ENCODE measurements around the gene HMHB1.
"Not testable (repeated sequence)": the region's sequence is repeated elsewhere in the genome, so short reads cannot be mapped to it uniquely, and the experiment has no call there.

The HMHB1 gene

GRCh38 chr5:143801252-143801939 lies 10.6 kb upstream of the HMHB1 start:
- no peak for DNase-seq (ENCODE audit: low read depth)

GRCh38 chr5:143805861-143806260 lies 6.1 kb upstream of the HMHB1 start:
- no peak for DNase-seq (ENCODE audit: low read depth)

- no peak for DNase-seq (ENCODE audit: low read depth)
Measured at GRCh38 chr5:143806579-143806978, 5.4 kb upstream of the HMHB1 start.

GRCh38 chr5:143807401-143807800 lies 4.6 kb upstream of the HMHB1 start:
- DNase-seq (ENCODE audit: low read depth) = no peak

- not testable (repeated sequence) for DNase-seq (ENCODE audit: low read depth)
Measured at GRCh38 chr5:143816370-143816769, 4.4 kb downstream of the HMHB1 start.

GRCh38 chr5:143819716-143820115 lies 7.8 kb downstream of the HMHB1 start:
- no peak for DNase-seq (ENCODE audit: low read depth)

- no peak for DNase-seq (ENCODE audit: low read depth)
Measured at GRCh38 chr5:143820451-143820850, 8.5 kb downstream of the HMHB1 start.

- DNase-seq (ENCODE audit: low read depth) = peak; percentile 71
Measured at GRCh38 chr5:143824851-143825720, 13.1 kb downstream of the HMHB1 start.

- no peak for DNase-seq (ENCODE audit: low read depth)
Measured at GRCh38 chr5:143826951-143827444, 15.0 kb downstream of the HMHB1 start.

- no peak for DNase-seq (ENCODE audit: low read depth)
Measured at GRCh38 chr5:143828710-143829109, 16.7 kb downstream of the HMHB1 start.

- DNase-seq (ENCODE audit: low read depth) = no peak
Measured at GRCh38 chr5:143833177-143833576, 21.2 kb downstream of the HMHB1 start.

GRCh38 chr5:143835251-143835650 lies 23.3 kb downstream of the HMHB1 start:
- no peak for DNase-seq (ENCODE audit: low read depth)

GRCh38 chr5:143836161-143836725 lies 24.3 kb downstream of the HMHB1 start:
- no peak for DNase-seq (ENCODE audit: low read depth)

GRCh38 chr5:143837306-143837848 lies 25.4 kb downstream of the HMHB1 start:
- DNase-seq (ENCODE audit: low read depth) = no peak

GRCh38 chr5:143841446-143841845 lies 29.5 kb downstream of the HMHB1 start:
- no peak for DNase-seq (ENCODE audit: low read depth)

GRCh38 chr5:143842920-143843319 lies 31.0 kb downstream of the HMHB1 start:
- DNase-seq (ENCODE audit: low read depth) = no peak

GRCh38 chr5:143843461-143843860 lies 31.5 kb downstream of the HMHB1 start:
- no peak for DNase-seq (ENCODE audit: low read depth)

- DNase-seq (ENCODE audit: low read depth) = no peak
Measured at GRCh38 chr5:143850050-143850683, 38.2 kb downstream of the HMHB1 start.

- DNase-seq (ENCODE audit: low read depth) = no peak
Measured at GRCh38 chr5:143851383-143851782, 39.4 kb downstream of the HMHB1 start.

GRCh38 chr5:143860211-143860610 lies 48.2 kb downstream of the HMHB1 start:
- no peak for DNase-seq (ENCODE audit: low read depth)

GRCh38 chr5:143862271-143862670 lies 50.3 kb downstream of the HMHB1 start:
- DNase-seq (ENCODE audit: low read depth) = no peak

GRCh38 chr5:143865426-143866025 lies 53.6 kb downstream of the HMHB1 start:
- DNase-seq (ENCODE audit: low read depth) = no peak

Data from activated T-helper 1 cell treated with Interleukin-2 at 50 U/mL for 16 hours (primary cell).